WERI-Rb-1 (cell line): ENCODE results near the gene ARHGAP25.

Experiments
- DNase-seq: peaks from one replicate; pipeline ENCODE4 v3.0.0-alpha.2; 2020
- H3K27ac ChIP-seq: fragments of 250-450 bp; sonication (Bioruptor Pico); 2 replicates; pipeline ENCODE4 v1.5.1; 2020; ENCODE audit warnings: mild to moderate bottlenecking, moderate library complexity
- H3K27me3 ChIP-seq: fragments of 250-450 bp; sonication (Bioruptor Pico); 2 replicates; pipeline ENCODE4 v1.5.1; 2021; ENCODE audit warnings: mild to moderate bottlenecking, low read depth, moderate library complexity; ENCODE audit not compliant: insufficient read depth, severe bottlenecking
- H3K36me3 ChIP-seq: fragments of 250-450 bp; sonication (Bioruptor Pico); 2 replicates; pipeline ENCODE4 v1.5.1; 2020; ENCODE audit warnings: mild to moderate bottlenecking, moderate library complexity
- H3K4me3 ChIP-seq: 2 replicates; pipeline ENCODE4 v1.5.1; 2011; ENCODE audit warnings: low read depth, mild to moderate bottlenecking, control low read depth, low read length
- H3K9me3 ChIP-seq: fragments of 250-450 bp; sonication (Bioruptor Pico); 2 replicates; pipeline ENCODE4 v1.5.1; 2021; ENCODE audit warnings: mild to moderate bottlenecking, moderate library complexity; ENCODE audit not compliant: severe bottlenecking
- TF ChIP-seq, protein P1 (sequence below): IDR thresholded peaks from 2 replicates; pipeline ENCODE4 v1.5.1; 2011; ENCODE audit warnings: low read depth, mild to moderate bottlenecking, control low read depth, inconsistent platforms, low read length

Gene ARHGAP25

DNA sequence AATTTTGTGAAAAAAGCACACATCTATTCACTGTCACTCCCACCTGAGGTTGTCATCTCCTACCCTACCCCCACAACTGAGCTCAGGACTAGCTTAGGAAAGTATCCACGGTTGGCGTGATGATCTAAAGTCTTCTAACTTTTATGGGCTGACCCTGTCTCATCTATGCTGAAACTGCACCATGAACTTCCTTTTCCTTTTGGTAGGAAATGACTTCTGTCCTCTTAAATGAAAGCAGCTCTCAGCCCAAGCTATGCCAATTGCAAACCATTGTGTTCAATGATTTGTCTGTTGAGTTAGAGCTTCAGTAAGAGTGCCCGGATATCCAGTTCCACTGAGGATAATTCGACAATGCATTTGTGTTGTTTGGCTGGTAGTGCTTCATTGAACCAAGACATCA lies 52.7 kb downstream of the ARHGAP25 start:
- H3K4me3 ChIP-seq, result no peak overlapping the region
- no peaks in the 10 kb centered on the region for H3K9me3 ChIP-seq
- TF ChIP-seq, protein P1, sequence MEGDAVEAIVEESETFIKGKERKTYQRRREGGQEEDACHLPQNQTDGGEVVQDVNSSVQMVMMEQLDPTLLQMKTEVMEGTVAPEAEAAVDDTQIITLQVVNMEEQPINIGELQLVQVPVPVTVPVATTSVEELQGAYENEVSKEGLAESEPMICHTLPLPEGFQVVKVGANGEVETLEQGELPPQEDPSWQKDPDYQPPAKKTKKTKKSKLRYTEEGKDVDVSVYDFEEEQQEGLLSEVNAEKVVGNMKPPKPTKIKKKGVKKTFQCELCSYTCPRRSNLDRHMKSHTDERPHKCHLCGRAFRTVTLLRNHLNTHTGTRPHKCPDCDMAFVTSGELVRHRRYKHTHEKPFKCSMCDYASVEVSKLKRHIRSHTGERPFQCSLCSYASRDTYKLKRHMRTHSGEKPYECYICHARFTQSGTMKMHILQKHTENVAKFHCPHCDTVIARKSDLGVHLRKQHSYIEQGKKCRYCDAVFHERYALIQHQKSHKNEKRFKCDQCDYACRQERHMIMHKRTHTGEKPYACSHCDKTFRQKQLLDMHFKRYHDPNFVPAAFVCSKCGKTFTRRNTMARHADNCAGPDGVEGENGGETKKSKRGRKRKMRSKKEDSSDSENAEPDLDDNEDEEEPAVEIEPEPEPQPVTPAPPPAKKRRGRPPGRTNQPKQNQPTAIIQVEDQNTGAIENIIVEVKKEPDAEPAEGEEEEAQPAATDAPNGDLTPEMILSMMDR, result no peak
- no peak for DNase-seq
- peaks cover 76% of the 10 kb centered on the region for H3K27me3 ChIP-seq
- H3K36me3 ChIP-seq, result no peaks in the 10 kb centered on the region
- no peak overlapping the region for H3K27ac ChIP-seq

DNA sequence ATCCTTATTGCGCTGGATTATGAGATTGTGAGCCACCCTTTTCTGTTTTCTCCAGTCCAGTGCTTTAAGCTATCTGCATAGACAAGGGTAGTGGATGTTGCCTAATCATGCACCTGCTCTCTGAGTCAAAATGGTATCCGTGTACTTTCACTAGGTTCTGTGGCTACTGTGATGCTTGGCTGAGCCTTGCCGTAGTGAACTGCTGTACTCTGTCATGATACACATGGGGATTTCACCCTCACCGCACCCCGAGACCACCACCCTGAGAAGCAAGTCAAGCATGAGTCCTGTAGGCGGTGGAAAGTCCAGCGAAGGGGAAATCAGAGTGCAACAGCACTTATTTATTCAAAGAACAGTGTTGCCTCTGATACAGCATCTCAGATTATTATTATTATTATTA lies 55.0 kb downstream of the ARHGAP25 start:
- Histone ChIP-seq H3K27ac (no peak overlapping the region), H3K4me3 (no peak overlapping the region), H3K27me3 (peaks cover 77% of the 10 kb centered on the region), H3K9me3 (no peaks in the 10 kb centered on the region), H3K36me3 (no peaks in the 10 kb centered on the region)
- DNase-seq, result no peak
- TF ChIP-seq, protein P1, result no peak

DNA sequence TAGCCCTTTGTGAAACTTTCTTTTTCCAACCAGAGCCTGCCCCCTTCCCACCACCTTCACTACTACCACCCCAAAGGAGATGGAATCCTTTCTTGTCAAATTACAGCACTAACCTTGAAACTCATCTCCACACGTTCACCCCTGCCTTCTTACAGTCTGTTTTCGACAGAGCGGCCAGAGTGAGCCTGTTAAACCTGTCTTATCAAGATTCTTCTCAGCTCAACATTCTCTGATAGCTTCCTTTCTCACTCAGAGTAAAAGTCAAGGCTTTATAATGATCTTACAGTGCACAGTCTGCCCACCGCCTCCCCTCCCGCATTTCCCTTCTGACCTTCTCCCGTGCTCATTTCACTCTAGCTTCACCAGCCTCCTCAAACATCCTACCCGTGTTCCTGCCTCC lies 56.0 kb downstream of the ARHGAP25 start:
- DNase-seq, result no peak
- Histone ChIP-seq H3K9me3 (no peaks in the 10 kb centered on the region), H3K27ac (no peak overlapping the region), H3K36me3 (no peaks in the 10 kb centered on the region), H3K4me3 (no peak overlapping the region), H3K27me3 (peaks cover 69% of the 10 kb centered on the region)
- TF ChIP-seq, protein P1, result no peak

DNA sequence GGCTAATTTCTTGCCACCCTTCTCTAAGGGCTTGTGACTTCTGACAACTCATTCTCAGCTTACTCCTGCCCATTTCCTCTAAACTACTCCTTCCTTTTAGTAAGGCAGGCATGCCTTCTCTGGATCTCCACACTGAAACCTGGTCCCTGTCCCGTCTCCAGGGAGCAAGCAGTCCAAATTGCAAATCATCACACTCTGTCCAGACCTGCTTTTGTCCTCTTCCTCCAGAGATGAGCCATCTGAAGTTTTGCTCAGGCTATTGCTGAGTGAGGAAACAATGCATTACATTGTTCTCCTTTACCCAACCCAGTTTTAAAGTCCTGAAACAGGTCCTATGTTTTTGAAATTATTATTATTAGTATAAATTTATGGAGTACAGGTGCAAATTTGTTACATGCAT lies 57.3 kb downstream of the ARHGAP25 start:
- TF ChIP-seq, protein P1, result no peak

DNA sequence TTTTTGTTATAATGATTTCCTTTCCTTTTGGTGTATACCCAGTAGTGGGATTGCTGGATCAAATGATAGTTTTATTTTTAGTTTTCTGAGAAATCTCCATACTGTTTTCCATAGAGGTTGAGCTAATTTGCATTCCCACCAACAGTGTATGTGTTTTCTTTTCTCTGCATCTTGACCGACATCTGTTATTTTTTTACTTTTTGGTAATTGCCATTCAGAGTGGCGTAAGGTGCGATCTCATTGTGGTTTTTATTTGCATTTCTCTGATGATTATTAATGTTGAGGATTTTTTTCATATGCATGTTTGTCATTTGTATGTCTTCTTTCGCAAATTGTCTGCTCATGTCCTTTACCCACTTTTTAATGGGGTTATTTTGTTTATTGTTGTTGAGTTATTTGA lies 58.1 kb downstream of the ARHGAP25 start:
- Histone ChIP-seq H3K4me3 (no peak overlapping the region), H3K9me3 (no peaks in the 10 kb centered on the region), H3K27ac (no peak overlapping the region), H3K27me3 (peaks cover 70% of the 10 kb centered on the region), H3K36me3 (no peaks in the 10 kb centered on the region)
- TF ChIP-seq, protein P1, result no peak
- DNase-seq, result no peak

More for the DNA sequence above, 57.3 kb downstream of the ARHGAP25 start:
- H3K27me3 ChIP-seq, result peaks cover 72% of the 10 kb centered on the region
- H3K36me3 ChIP-seq, result no peaks in the 10 kb centered on the region
- no peak for DNase-seq
- H3K9me3 ChIP-seq, result no peaks in the 10 kb centered on the region
- H3K27ac ChIP-seq, result no peak overlapping the region
- no peak overlapping the region for H3K4me3 ChIP-seq

DNA sequence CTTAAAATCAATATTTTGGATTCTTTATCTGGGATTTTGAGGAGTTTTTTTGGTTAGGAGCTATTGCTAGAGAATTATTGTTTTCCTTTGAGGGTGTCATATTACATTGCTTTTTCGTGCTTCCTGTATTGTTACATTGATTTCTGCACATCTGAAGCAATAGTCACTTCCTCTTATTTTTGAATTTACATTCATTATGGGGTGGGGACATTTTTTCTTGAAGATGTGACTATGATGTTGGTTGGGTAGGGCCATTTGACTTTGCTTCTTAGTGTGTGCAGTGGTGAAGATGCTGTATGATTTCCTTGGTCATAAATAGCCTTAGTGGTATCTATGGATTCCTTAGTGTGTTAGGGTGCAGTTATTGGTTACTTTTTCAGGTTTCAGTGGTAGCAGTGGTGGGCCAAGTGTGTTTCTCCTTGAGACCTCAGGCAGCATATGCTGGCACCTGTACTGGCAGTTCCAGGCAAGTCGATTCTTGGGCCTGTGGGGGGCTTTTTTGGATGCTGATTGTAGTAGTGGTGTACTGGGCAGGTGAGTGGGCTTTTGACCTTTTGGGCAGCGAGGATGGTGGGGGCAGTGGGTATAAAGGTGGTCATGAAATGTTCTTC lies 61.8 kb downstream of the ARHGAP25 start:
- no peak overlapping the region for H3K27ac ChIP-seq
- no peak for DNase-seq
- H3K4me3 ChIP-seq, result no peak overlapping the region
- H3K36me3 ChIP-seq, result no peaks in the 10 kb centered on the region
- no peaks in the 10 kb centered on the region for H3K9me3 ChIP-seq
- TF ChIP-seq, protein P1, result no peak
- peaks cover 70% of the 10 kb centered on the region for H3K27me3 ChIP-seq
